ENCODE results near the gene CA10.

GRCh38 chr17:51914577-51914976 is 243.9 kb downstream of the CA10 start:
- no peak for TF ChIP-seq CREB1 (IDR thresholded peaks at IDR 0.05)
- no peak for TF ChIP-seq CREB1 (CRISPR knock-in tag; IDR thresholded peaks at IDR 0.05)
- TF ChIP-seq EP300 (IDR thresholded peaks at IDR 0.05; ENCODE audit: low read length), result no peak
- TF ChIP-seq ELF1 (tag; IDR thresholded peaks at IDR 0.05), result no peak
- no peak for TF ChIP-seq SIN3A (IDR thresholded peaks at IDR 0.05; ENCODE audit: borderline replicate concordance in 2 of 2, control insufficient read depth in 1 of 2, low read depth in 2 of 2, low read length in 2 of 2)
- no peak for TF ChIP-seq EZH2 (IDR thresholded peaks at IDR 0.05; ENCODE audit: borderline replicate concordance, low read depth, low read length)
- TF ChIP-seq ZNF274 (IDR thresholded peaks at IDR 0.05; ENCODE audit: borderline replicate concordance, low read depth, low read length), result no peak
- TF ChIP-seq SP1 (CRISPR knock-in tag; IDR thresholded peaks at IDR 0.05), result no peak
- TF ChIP-seq, protein P1, sequence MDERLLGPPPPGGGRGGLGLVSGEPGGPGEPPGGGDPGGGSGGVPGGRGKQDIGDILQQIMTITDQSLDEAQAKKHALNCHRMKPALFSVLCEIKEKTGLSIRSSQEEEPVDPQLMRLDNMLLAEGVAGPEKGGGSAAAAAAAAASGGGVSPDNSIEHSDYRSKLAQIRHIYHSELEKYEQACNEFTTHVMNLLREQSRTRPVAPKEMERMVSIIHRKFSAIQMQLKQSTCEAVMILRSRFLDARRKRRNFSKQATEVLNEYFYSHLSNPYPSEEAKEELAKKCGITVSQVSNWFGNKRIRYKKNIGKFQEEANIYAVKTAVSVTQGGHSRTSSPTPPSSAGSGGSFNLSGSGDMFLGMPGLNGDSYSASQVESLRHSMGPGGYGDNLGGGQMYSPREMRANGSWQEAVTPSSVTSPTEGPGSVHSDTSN (CRISPR knock-in tag; IDR thresholded peaks at IDR 0.05; ENCODE audit: low read depth), result no peak
- TF ChIP-seq, protein P1 (tag; conservative IDR thresholded peaks at IDR 0.05; ENCODE audit: low read depth), result no peak
- TF ChIP-seq CUX1 (CRISPR knock-in tag; IDR thresholded peaks at IDR 0.05), result no peak
- no peak for TF ChIP-seq ZBTB8A (IDR thresholded peaks at IDR 0.05; ENCODE audit: partially characterized antibody)
- no peak for TF ChIP-seq ZBTB2 (IDR thresholded peaks at IDR 0.05)
- TF ChIP-seq NUFIP1 (IDR thresholded peaks at IDR 0.05; ENCODE audit: partially characterized antibody), result no peak

All from K562 (cell line).